GM18520 (cell line): Measurements from ENCODE around the gene SEC22C.
"Not testable (repeated sequence)": the region's sequence is repeated elsewhere in the genome, so short reads cannot be mapped to it uniquely, and the experiment has no call there.

Source experiments
- ATAC-seq: cut with Tn5 transposase; IDR thresholded peaks from one replicate; pipeline ENCODE4 v1.9.1; 2021; ENCODE audit not compliant: unreplicated experiment

The SEC22C gene, protein sequence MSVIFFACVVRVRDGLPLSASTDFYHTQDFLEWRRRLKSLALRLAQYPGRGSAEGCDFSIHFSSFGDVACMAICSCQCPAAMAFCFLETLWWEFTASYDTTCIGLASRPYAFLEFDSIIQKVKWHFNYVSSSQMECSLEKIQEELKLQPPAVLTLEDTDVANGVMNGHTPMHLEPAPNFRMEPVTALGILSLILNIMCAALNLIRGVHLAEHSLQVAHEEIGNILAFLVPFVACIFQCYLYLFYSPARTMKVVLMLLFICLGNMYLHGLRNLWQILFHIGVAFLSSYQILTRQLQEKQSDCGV

DNA sequence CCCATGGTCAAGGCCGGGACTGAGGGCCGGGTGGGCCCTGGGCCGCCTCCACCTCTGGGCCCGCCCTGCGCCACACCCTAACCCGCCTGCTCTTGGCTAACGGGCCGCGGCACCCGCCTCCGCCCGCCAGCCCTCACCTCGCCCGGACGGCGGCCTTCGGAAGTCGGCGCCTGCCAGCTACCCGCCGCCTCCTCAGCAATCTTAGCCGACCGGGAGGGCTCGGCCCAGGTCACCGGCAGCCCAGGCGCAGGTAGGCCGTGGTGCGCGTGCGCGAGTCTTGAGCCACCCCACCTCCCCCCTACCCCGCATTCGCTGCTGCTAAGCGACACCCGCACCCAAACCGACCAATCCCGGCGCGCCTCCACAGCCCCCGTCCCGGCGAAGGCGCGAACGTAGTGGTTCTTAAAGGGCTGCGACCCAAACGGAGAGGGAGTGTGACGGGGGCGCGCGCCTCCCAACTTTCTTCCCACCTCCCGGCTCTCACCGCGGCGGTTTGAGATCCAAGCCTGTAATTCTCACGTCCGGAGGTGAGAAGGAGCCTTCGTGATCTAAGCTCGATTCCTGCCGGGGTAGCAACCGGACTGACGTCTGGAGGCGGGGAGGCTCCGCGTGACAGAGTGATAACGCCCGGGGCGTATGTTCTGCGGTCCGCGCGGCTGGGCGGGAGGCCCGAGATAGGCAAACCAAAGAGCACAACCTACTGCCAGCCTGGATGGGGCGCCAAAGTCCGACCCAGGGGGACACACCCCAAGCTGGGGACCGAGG is at the start of gene SEC22C:
TSS of gene SEC22C (minus strand) at position 259 of the 765 bp plus-strand sequence. CDS start 12,921 bp downstream, outside the sequence.
- ATAC-seq, result peak; percentile 74

DNA sequence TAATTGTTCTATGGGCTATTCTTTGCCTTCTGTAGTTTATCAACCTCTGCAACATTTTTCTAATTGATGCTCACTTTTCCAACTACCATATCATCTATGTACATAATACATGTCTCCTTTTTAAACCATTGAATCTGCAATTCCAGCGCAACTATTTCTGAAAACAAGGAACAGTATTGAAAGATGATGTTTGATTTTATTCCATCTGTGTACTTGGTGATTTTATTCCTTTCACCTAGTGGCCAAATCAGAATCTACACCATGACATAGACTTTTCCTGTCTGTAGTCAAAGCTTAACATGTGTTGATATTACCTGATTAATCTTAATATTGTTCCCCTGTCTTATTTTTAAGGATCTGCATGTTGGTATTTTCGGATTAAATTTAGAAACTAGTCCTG is 31.7 kb upstream of the SEC22C start:
- ATAC-seq, result no peak

DNA sequence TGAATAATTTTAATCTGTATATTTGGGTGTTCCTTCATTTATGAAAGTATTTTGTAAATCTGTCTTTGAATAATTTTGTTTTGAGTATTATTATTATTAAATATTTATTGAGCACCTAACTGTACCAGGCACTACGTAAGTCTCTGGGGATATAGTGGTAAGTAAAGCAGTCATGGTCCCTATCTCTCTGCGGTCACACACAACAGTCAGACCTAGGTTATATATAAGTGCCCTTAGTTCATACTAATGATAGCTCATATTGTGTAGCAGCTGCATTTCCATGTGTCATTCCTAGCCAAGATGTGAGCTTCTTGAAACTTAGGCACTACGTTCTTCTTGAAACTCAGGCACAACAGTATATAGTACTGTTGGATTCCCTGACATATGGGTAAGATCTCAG is 31.2 kb upstream of the SEC22C start:
- ATAC-seq, result no peak

DNA sequence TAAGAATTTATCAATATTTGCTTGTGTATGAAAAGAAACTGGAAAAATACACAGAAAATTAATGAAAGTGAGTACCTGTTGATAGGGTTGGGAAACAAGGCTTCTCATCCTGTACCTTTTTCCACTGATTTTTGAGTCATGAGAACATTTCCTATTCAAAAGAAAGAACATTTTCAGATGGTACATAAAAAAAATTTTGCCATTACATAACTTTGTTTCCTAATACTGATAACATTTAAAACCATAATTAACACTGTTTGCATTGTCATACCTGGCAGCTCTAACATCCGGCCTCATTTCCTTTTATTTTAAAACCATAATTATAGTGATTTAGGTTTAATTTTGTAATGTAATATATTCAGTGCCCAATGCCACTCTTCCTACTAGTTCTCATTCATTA is 30.4 kb upstream of the SEC22C start:
- no peak for ATAC-seq

DNA sequence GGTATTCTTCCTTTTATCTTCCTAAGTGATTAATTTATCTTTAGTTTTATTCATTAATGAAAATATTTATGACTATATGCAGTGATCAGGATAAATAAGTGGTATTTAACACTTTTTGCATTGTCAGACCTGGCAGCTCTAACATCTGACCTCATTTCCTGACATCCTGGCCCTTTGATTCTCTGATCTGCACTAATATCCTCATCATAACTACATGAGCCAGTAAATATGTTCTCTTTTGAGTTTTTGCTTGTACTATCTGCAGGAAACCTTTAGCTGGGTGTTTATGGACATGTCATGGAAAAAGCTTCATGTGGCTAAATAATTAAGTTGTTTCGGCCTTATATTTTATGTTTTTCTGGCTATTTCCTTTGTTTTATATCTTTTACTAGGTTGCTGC is 29.2 kb upstream of the SEC22C start:
- ATAC-seq, result no peak

DNA sequence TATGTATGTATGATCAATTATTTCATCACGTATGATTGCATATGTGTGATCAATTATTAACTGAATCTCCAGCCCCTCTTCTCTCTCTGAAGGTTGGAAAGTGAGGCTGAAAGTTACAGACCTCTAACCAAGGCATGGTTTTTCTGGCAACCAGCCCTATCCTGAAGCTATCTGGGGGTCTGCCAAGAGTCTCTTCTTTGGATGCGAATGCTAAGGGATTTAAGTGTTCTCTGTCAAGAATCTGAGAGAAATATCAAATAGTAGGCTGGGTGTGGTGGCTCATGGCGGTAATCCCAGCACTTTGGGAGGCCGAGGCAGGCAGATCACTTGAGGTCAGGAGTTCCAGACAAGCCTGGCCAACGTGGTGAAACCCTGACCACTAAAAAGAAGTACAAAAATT is 26.8 kb upstream of the SEC22C start:
- no peak for ATAC-seq

DNA sequence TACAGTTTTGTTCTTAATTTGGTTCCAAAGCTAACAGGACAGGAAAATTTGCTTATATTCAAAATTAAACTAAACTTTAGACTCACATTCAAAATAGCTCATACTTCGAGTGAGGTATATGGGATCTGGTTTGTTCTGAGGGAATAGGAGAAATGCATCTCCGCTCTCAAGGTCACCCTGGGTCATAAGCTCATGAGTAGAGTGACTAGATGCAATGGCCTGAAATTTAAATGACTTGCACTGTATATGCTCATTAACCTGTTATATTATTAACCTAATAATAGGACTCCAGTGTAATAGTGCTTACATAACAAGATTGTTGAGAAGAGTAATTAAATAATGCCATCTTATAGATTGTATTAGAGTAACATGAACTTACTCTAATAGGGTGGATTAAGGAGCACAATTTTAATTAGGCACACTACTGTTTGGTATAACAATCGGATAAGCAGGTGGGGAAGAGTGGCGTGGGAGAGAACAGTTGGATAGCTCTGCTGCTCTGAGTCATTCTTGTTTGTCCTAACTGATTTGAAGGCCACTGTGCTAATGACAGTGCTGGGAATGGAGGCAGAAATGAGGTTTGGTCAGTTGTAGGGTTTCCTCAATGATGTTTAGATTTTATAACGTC is 23.9 kb upstream of the SEC22C start:
- no peak for ATAC-seq

DNA sequence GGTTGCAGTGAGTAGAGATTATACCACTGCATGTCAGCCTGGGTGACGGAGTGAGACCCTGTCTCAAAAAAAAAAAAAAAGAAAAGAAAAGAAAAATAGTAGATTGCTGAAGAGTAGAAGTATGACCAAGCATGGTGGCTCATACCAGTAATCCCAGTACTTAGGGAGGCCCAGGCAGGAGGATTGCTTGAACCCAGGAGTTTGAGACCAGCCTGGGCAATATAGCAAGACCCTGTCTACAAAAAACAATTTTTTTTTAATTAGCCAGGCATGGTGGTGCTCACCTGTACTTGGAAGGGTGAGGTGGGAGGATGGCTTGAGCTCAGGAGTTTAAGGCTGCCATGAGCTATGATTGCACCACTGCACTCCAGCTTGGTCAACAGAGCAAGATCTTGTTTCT is 21.2 kb upstream of the SEC22C start:
- ATAC-seq, result no peak

DNA sequence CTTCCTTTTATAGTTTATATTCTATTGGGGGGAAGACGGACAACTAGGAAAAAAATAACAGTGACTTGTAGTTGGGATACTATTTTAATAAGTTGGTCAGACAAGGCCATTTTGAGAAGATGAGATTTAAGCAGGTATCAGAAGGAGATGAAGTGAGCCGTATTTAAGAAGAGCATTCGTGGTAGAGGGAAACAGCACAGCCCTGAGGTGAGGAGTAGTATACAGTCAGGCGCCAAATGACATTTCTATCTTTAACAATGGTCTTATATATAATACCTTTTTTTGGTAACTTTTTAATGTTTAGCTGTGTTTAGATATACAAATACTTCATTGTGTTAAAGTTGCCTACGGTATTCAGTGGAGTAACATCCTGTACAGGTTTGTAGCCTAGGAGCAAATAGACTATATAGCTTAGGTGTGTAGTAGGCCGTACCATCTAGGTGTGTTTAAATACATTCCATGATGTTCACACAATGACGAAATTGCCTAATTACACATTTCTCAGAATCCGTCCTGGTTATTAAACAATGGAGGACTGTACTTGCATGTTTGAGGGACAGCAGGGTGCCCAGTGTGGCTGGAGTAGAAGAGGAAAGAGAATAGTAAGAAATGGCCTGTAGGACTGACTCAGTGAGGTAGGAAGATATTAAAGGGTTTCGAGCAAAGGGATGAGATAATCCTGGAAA is 20.3 kb upstream of the SEC22C start:
- no peak for ATAC-seq

DNA sequence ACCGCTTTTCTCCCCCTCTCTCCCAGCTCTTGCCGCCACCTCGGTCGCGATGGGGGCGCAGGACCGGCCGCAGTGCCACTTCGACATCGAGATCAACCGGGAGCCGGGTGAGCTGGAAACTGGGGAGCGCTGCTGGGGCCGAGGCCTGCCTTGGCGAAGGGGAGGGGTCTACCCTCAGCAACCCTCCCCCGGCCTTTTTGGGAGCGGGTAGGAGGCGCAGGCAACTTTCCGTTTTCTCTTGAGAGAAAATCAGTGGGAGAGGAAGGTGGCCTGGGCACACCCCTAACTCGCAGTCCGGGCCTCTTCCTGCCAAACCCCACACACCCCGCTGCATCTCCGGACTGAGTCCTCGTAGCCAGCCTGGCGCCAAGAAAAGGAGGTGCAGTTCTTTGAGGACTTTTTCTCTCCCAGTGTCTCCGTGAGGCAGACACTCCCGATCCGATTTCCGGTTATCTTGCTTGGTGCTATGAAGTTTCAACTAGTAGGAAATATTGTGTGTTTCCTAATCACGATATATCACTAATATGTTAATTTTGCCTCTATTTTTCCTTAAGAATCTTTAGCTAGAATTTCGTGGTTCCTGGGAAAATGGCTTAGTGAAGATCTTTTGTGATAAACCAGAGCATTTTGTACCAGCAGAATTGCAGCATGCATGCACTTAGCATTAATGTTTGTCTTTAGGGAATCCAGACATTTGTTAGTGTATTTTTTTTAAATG is 19.4 kb upstream of the SEC22C start:
- peak; percentile 12 for ATAC-seq

DNA sequence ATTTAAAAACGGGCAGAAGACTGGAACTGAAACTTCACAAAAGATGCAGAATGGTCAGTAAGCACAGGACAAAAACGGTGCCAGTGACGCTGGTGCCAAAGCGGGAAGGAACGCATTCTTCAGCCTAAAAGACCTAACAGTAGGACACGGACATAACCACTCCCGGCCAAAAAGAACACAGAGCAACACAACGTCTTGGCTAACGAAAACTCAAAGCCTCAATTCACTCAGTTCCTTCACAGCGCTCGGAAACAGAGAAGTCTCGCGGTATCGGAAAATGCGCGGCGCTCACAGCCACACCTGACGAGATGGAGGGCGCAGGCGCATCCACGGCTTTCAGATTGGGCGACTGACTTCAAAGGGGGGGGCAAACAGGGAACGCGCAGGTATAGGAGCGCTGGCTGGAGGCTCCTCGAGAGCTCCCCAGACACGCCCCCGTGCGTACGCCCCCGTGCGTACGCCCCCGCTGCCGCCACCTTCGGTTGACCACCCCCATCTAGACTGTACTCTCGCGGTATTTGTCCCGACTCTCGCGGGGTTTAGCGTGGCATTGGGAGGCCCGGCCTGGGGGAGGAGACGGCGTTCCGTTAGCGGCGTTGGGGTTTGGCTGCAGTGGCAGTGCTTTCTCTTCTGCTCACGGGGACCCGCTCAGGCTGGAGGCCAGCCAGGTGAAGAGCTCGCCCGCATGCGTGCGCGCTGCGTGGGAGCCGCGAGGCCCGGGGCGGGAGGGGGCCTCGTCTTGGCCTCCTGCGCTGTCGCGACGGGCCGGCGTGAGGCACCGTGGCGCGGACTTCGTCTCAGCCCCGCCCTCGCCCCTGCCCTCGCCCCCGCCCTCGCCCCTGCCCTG is 18.6 kb upstream of the SEC22C start, which contains the start of gene NKTR:
TSS of gene NKTR (plus strand) at position 576 of the 847 bp plus-strand sequence. CDS start 321 bp downstream, outside the sequence.
- peak; percentile 83 for ATAC-seq

DNA sequence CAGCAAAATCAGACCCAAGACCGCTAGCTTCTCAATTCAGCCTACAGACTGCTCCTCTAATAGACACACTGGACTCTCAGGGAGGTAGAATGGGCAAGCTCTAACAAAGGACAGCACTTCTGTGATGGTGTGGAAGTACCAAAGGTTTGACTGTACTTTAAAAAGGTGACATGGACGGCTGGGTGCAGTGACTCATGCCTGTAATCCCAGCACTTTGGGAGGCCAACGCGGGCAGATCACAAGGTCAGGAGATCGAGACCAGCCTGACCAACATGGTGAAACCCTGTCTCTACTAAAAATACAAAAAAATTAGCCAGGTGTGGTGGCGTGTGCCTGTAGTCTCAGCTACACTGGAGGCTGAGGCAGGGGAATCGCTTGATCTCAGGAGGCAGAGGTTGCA is 15.3 kb upstream of the SEC22C start:
- ATAC-seq, result not testable (repeated sequence)

DNA sequence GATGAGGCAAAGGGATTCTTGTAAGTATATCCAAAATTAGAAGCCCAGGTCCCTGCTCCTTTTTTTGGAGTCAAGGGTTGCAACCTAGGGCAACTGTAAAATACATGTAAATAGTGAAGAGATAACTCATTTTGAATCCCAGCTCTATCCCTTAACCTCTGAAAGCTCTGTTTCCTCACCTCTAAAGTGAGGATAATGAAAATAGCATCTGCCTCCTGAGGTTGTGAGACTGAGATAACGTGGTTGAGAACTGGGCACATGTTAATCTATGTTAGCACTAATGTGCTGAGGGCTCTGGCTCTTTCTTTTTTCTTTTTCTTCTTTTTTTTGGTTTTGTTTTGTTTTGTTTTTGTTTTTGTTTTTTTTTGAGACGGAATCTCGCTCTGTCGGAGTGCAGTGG is 13.9 kb upstream of the SEC22C start:
- no peak for ATAC-seq

DNA sequence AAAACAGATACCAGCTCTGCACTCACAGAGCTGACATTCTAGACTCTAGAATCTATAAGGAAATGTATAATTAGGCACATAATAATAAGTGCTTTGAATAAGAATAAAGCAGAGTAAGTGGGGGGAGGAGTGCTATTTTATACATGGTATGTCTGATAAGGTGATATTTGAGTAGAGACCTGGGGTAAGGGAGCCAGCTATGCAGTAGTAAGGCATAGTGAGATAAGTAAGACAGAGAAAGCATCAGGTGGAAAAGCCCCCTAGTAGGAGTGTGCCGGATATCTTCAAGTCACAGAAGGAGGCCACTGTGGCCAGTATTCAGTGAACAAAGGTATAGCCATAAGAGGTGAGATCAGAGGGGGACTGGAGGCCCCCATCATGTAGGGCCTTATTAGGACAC is 11.9 kb upstream of the SEC22C start:
- ATAC-seq, result no peak

DNA sequence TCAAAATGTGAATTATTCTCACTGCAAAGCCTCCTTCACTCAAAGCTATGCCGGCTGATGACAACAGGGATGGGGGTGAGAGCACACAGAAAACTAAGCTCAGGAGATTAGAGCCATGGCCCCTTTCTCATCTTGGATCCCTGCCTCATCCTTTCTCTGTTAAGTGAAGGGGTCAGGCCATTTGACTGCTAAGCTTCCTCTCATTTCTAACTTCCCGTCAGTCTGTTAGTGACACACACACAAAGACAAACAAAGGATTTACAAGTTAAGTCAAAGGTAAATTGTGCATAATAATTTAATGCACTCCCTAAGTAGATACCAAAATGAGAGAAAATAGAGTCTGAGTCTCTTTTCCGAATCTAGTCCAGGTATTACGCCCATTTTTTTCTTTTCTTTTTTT is 10.0 kb upstream of the SEC22C start:
- no peak for ATAC-seq

DNA sequence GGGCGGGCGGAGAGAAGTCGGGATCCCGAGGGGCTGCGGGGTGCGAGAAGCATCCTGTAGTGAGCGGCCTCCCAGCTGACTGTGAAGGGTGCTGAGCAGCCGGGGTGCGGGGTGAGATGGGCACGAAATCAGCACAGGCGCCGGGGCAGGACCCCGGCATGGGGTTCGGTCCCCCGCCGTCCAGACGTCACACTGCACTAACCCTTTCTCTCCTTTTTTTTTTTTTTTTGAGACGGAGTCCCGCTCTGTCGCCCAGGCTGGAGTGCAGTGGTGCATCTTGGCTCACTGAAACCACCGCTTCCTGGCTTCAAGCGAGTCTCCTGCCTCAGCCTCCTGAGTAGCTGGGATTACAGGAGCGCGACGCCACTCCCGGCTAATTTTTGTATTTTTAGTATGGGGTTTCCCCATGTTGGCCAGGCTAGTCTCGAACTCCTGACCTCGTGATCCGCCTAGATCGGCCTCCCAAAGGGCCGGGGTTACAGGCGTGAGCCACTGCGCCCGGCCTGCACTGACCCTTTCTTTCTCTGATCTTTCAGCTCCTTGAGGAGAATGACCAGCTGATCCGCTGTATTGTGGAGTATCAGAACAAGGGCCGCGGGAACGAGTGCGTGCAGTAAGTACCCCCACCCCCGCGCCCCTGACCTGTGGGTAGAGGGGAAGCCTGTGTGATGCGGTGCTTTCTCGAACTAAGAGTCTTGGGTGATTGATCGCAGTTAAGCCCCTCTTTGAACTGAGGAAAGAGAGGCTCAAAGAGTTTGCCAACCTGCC is 9.4 kb upstream of the SEC22C start:
- no peak for ATAC-seq

DNA sequence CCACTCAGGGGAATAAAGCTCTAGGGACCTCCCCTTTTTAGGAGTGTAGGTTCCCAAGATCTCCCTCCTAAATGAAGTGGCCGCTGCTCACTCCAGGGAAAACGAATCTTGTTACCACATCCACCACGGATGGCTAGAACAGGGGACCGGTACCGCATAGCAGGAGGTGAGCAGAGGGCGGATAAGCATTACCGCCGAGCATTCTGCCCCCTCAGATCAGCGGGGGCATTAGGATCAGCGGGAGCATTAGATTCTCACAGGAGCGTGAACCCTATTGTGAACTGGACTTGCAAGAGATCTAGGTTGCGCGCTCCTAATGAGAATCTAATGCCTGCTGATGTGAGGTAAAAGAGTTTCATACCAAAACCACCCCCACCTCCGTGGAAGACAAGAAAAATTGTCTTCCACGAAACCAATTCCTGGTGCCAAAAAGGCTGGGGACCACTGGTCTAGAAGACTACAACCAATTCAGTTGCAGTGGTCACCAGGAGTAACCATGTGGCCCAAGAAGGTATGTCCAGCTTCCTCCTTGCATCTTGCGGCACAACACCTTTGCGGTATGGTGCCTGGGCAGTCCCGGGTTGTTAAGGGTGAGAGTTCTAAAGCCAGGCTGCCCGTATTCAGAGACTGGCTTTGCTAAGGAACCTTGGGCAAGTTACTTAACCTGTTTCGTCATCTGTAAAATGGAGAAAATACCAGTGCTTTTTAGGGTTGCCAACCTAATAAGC is 7.8 kb upstream of the SEC22C start:
- no peak for ATAC-seq

DNA sequence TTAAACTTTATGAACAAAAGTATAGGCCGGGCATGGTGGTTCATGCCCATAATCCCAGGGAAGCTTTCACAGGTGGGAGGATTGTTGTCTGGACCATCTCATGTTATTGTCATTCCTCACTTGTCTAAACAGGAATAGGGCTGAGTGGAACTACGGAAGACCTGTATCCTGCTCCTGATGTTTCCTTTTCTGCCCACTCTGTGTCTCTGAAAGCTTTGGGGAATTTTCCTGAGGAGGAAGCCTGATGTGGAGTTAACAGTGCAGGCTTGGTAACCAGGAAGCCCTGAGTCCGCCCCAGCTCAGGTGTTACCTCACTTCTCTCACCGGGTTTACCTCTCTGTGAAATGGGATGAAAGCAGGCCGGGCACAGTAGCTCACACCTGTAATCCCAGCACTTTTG is 6.9 kb upstream of the SEC22C start:
- no peak for ATAC-seq
